Upper lobe of left lung (tissue), 6 donors: ENCODE results near the gene GJB6. TPM values are rescaled to one million over a fixed set of nuclear protein-coding genes. Genes with fewer than 3 reads are reported as not detected.
A peak's percentile ranks its signal among the peaks of the same experiment; 100 is the strongest.

ENCODE experiments used
- ATAC-seq, 2 donors: fragments of 200-7000 bp; cut with Tn5 transposase; one replicate each; pipeline ENCODE4 v1.9.1; 2022; ENCODE audit warnings: mild to moderate bottlenecking in 2 of 2, moderate library complexity in 2 of 2; ENCODE audit not compliant: low FRiP score in 2 of 2
- DNase-seq, 2 donors: peaks; one replicate each; pipeline ENCODE4 v3.0.0-alpha.2; 2019 to 2020
- H3K27ac ChIP-seq, 4 donors: fragments of 200-600 bp; sonication (generic); one replicate each; pipeline ENCODE4 v1.5.1; 2016 to 2019
- H3K27me3 ChIP-seq, 4 donors: fragments of 200-600 bp; sonication (generic); one replicate each; pipeline ENCODE4 v1.5.1; 2017 to 2019
- H3K36me3 ChIP-seq, 4 donors: fragments of 200-600 bp; sonication (generic); one replicate each; pipeline ENCODE4 v1.5.1; 2016 to 2019
- H3K4me1 ChIP-seq, 4 donors: fragments of 200-600 bp; sonication (generic); one replicate each; pipeline ENCODE4 v1.5.1; 2018 to 2019
- H3K4me3 ChIP-seq, 4 donors: fragments of 200-600 bp; sonication (generic); one replicate each; pipeline ENCODE4 v1.5.1; 2017 to 2019; ENCODE audit warnings: mild to moderate bottlenecking in 2 of 4, moderate library complexity in 1 of 4
- H3K9me3 ChIP-seq, 4 donors: fragments of 200-600 bp; sonication (generic); one replicate each; pipeline ENCODE4 v1.5.1; 2018 to 2019
- EP300 ChIP-seq, 4 donors: sonication (generic); formaldehyde crosslinking; IDR thresholded peaks; one replicate each; pipeline ENCODE4 v1.5.1; 2017; ENCODE audit warnings: antibody characterized with exemption in 4 of 4, control low read depth in 2 of 4
- POLR2A ChIP-seq, 4 donors: fragments of 450-650 bp; IDR thresholded peaks; one replicate each; pipeline ENCODE4 v1.5.1; 2016 to 2017; ENCODE audit warnings: antibody characterized with exemption in 4 of 4, mild to moderate bottlenecking in 2 of 4
- POLR2AphosphoS5 ChIP-seq, 2 donors: sonication (generic); formaldehyde crosslinking; IDR thresholded peaks; one replicate each; pipeline ENCODE4 v1.5.1; 2017; ENCODE audit warnings: antibody characterized with exemption in 2 of 2
- WGBS, 2 donors: methylation state at CpG; one replicate each; pipeline ENCODE4 v1.1.5; 2017 to 2018; 5-methylcytosine and 5-hydroxymethylcytosine counted together
- total RNA-seq, 6 donors: library from RNA; depleted of rRNA in 4 of 6; stranded (reverse); fragments of >200 nt in 4 of 6; gene quantifications; one replicate each; pipeline versions ENCODE4 v1.1.0 to v1.2.1, GENCODE V29; 2016 to 2021
- TF ChIP-seq, protein P1 (sequence below), 6 experiments: fragments of 450-650 bp in 4 of 6; fragments of 200-600 bp in 2 of 6; sonication (generic) in 2 of 6; IDR thresholded peaks; one replicate each; pipeline ENCODE4 v1.5.1; 2016 to 2019; ENCODE audit warnings: antibody characterized with exemption in 6 of 6
- donor health status: DM: no; HTN: no; CAD: no; lungs with moderate emphysema.
- donor health status: DM: no; HTN: yes; CAD: no; lungs with severe emphysema.

Gene GJB6
- total RNA-seq, 6 donors from 2014 or later = not detected

- Histone ChIP-seq H3K4me3 (peak overlapping the region in 1 of 4 donors; percentile 13), H3K4me1 (peaks cover 4 to 17% (median 15%) of the 10 kb centered on the region in 4 donors), H3K27ac (no peak overlapping the region), H3K27me3 (peaks cover 0 to 11% (median 1%) of the 10 kb centered on the region in 4 donors), H3K36me3 (no peaks in the 10 kb centered on the region), H3K9me3 (no peaks in the 10 kb centered on the region)
- 54 to 70% methylated on average over 16 to 42 of the region's 67 CpGs for WGBS, 2 donors
- TF ChIP-seq EP300 (IDR thresholded peaks at IDR 0.05) = no peak
- TF ChIP-seq, protein P1, sequence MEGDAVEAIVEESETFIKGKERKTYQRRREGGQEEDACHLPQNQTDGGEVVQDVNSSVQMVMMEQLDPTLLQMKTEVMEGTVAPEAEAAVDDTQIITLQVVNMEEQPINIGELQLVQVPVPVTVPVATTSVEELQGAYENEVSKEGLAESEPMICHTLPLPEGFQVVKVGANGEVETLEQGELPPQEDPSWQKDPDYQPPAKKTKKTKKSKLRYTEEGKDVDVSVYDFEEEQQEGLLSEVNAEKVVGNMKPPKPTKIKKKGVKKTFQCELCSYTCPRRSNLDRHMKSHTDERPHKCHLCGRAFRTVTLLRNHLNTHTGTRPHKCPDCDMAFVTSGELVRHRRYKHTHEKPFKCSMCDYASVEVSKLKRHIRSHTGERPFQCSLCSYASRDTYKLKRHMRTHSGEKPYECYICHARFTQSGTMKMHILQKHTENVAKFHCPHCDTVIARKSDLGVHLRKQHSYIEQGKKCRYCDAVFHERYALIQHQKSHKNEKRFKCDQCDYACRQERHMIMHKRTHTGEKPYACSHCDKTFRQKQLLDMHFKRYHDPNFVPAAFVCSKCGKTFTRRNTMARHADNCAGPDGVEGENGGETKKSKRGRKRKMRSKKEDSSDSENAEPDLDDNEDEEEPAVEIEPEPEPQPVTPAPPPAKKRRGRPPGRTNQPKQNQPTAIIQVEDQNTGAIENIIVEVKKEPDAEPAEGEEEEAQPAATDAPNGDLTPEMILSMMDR (IDR thresholded peaks at IDR 0.05) = no peak
- no peak for TF ChIP-seq POLR2A (IDR thresholded peaks at IDR 0.05)
- no peak for TF ChIP-seq POLR2AphosphoS5 (IDR thresholded peaks at IDR 0.05)
- ATAC-seq (no peak), DNase-seq (peak in 1 of 2 donors; percentile 80)
These were observed 54.9 kb downstream of the GJB6 start for GRCh38 chr13:20177049-20177831.

DNA sequence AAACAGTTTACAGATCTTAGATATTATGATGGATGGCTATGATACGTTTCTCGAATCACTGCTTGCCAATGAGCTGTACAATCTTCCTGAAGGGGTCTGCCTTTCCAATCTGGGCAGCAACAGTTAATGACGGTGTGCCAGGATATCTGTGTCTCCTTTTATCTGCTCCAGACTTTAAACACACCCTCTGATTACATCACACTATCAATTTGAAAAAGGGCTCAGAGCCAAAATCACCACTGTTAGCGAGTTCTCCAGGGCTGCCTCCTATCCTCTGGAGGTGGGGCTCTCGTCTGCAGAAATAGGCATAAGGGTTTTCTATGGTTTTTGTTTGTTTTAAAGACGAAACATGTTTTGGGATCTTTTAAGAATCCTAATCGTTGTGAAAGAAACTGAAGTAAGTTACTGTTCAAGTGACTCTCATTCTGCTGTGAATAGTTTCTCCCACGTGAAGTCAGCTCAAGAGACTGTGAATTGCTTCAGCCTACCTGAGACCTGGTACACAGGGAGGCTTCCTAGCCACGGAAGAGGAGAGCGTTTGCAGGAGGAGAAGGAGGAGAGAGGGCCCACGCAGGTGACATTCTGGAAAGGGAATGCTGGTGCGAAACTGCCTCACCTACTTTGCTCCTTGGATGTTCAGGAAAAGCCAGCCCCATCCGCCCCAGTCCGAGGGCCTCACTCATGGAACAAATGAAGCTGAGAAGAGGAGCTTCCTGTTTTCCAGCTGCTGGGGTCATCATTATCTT, 56.0 kb downstream of the GJB6 start:
- TF ChIP-seq EP300 (IDR thresholded peaks at IDR 0.05) = no peak
- TF ChIP-seq POLR2AphosphoS5 (IDR thresholded peaks at IDR 0.05) = no peak
- TF ChIP-seq POLR2A (IDR thresholded peaks at IDR 0.05) = no peak
- TF ChIP-seq, protein P1 (IDR thresholded peaks at IDR 0.05) = no peak
- no peaks in the 10 kb centered on the region for H3K36me3 ChIP-seq
- peaks cover 4 to 17% (median 14%) of the 10 kb centered on the region in 4 donors for H3K4me1 ChIP-seq
- peak in 1 of 2 donors; percentile 48 for ATAC-seq
- no peaks in the 10 kb centered on the region for H3K9me3 ChIP-seq
- DNase-seq = no peak
- H3K27me3 ChIP-seq = peaks cover 0 to 11% (median 1%) of the 10 kb centered on the region in 4 donors
- H3K27ac ChIP-seq = peak overlapping the region in 2 of 4 donors; percentile 62 to 75
- whole genome bisulfite sequencing, 2 donors = 50 to 65% methylated on average over 14 of the region's 14 CpGs
- no peak overlapping the region for H3K4me3 ChIP-seq

DNA sequence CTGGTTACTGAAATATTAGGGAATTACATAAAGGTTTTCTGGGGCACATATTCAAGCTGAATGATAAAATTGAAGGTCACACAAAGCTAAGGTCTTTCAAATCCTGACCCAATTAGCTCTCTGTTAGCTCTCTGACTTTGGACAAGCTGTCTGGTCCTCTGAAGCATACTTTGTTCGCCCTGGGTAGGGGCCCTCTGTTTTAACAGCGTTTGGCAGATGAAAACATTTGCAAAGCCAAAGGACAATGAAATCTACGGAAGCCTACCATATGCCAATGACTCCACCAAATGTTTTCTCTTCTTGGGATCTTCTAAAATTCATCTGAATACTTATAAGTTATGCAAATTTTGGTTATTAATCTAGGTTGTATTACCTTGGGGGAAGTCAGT, 56.7 kb downstream of the GJB6 start:
- no peak for ATAC-seq
- peak overlapping the region; percentile 50 to 75 (median 58) for H3K27ac ChIP-seq

GRCh38 chr13:20174656-20175405, 57.3 kb downstream of the GJB6 start:
- H3K27ac ChIP-seq = peak overlapping the region; percentile 50 to 75 (median 58)
- WGBS, 2 donors = 35 to 41% methylated on average over 21 to 22 of the region's 22 CpGs
- H3K27me3 ChIP-seq = peaks cover 0 to 11% (median 1%) of the 10 kb centered on the region in 4 donors
- H3K4me1 ChIP-seq = peaks cover 4 to 17% (median 14%) of the 10 kb centered on the region in 4 donors
- ATAC-seq (peak; percentile 92 to 93), DNase-seq (peak; percentile 77 to 95)
- H3K4me3 ChIP-seq = peak overlapping the region in 1 of 4 donors; percentile 10
- H3K36me3 ChIP-seq = no peaks in the 10 kb centered on the region
- TF ChIP-seq POLR2AphosphoS5 (IDR thresholded peaks at IDR 0.05) (peak; percentile 83 to 90), EP300 (IDR thresholded peaks at IDR 0.05) (peak in 1 of 4 donors; percentile 65), POLR2A (IDR thresholded peaks at IDR 0.05) (peak in 1 of 4 donors; percentile 60)
- TF ChIP-seq, protein P1 (IDR thresholded peaks at IDR 0.05) = no peak
- no peaks in the 10 kb centered on the region for H3K9me3 ChIP-seq

More for the DNA sequence above, 56.7 kb downstream of the GJB6 start:
- TF ChIP-seq EP300 (IDR thresholded peaks at IDR 0.05) (no peak), POLR2AphosphoS5 (IDR thresholded peaks at IDR 0.05) (no peak), POLR2A (IDR thresholded peaks at IDR 0.05) (no peak)
- TF ChIP-seq, protein P1 (IDR thresholded peaks at IDR 0.05) = no peak
- DNase-seq = no peak
- peaks cover 4 to 17% (median 14%) of the 10 kb centered on the region in 4 donors for H3K4me1 ChIP-seq
- H3K36me3 ChIP-seq = no peaks in the 10 kb centered on the region
- H3K9me3 ChIP-seq = no peaks in the 10 kb centered on the region
- H3K27me3 ChIP-seq = peaks cover 0 to 11% (median 1%) of the 10 kb centered on the region in 4 donors
- WGBS, 2 donors = 63 to 82% methylated on average over 3 of the region's 3 CpGs
- peak overlapping the region in 1 of 4 donors; percentile 10 for H3K4me3 ChIP-seq
